ENCODE results near the gene NT5DC2.

NT5DC2 gene

DNA sequence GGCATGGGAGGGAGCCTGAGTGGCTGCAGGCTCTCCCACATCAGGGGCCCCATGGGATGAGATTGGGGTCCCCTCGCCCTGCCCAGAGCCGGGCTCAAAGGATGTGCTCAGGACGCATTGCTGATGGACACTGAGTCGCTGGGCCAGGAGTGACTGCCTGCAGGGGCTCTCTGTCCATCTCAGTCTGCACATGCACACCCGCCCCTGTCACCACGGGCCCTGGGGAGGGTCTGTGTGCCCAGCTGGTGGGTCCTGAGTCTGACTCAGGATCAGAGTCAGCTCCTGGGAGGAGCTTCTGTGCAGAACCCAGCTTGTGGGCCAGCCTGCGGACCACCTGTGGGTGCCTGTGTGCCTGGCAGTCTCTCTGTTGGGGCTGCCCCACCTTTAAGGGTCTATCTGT is 20.4 kb downstream of the NT5DC2 start:
- FAIRE-seq (no peak), DNase-seq (ENCODE audit: extremely low spot score, insufficient read length, low read depth) (no peak)

DNA sequence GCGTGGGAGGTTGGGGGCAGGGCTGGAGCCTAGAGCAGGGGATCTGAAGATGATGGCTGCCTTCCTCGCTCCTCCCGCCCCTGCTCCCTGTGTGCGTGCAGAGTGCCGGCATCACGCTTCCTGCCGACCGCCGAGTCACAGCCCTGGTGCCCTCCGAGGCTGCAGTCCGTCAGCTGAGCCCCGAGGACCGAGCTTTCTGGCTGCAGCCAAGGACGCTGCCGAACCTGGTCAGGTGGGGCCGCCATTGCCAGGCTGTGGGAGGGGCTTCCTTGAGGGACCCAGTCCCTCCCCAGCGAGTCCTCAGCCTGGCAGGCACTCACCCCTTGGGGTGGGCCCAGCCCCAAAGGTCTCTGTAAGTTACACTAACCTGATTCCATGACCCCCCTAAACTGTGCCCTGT is 20.9 kb downstream of the NT5DC2 start:
- no peak for FAIRE-seq
- DNase-seq (ENCODE audit: extremely low spot score, insufficient read length, low read depth), result no peak

DNA sequence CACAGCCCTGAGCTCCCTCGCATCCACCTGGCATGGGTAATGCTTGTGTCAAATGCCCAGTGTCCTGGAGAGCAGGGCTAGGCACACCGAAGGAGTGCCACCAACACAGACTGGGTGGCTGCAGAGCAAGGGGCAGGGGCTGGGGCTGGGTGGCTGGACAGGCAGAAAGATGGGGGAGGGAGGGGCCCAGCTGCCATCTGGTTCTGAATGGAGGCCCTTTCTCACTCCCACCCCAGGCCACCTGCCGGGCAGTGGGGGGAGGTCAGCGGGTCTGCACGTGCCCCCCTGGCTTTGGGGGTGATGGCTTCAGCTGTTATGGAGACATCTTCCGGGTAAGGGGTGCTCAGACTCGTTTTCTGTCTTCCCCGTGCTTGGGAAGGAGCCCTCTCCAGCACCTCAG is 21.6 kb downstream of the NT5DC2 start:
- no peak for FAIRE-seq
- no peak for DNase-seq (ENCODE audit: extremely low spot score, insufficient read length, low read depth)

DNA sequence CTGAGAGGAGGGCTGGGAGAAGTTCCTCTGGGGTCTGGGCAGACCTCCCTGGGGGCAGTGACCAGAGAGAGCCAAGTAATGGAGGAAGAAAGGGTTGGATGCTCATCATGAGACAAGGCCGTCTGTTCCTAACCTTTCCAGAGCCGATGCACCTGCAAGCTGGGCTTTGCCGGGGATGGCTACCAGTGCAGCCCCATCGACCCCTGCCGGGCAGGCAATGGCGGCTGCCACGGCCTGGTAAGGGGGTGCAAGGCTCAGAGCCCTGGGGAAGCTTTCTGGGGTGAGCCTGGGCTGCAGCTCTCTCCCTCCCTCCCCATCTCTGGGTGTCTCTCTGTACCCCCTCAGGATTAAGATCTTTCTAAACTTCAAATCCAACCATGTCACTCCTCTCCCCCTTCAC is 22.1 kb downstream of the NT5DC2 start:
- FAIRE-seq, result no peak
- DNase-seq (ENCODE audit: extremely low spot score, insufficient read length, low read depth), result no peak

DNA sequence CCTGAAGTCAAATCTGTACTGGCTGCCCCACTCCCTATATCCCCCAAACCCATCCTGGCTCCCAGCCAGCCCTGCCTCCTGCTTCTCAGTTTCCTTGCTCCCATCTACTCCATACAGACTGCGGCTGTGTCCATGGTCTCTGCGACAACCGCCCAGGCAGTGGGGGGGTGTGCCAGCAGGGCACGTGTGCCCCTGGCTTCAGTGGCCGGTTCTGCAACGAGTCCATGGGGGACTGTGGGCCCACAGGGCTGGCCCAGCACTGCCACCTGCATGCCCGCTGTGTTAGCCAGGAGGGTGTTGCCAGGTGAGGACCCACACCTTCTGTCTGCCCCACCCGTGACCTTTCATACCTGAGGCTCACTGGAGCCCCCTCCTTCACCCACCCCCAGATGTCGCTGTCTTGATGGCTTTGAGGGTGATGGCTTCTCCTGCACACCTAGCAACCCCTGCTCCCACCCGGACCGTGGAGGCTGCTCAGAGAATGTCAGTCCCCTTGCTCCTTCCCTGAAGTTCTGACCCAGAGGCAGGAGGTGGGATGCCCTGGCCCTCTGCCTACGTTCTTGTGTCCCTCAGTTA is 23.8 kb downstream of the NT5DC2 start:
- no peak for DNase-seq (ENCODE audit: extremely low spot score, insufficient read length, low read depth)
- no peak for FAIRE-seq

DNA sequence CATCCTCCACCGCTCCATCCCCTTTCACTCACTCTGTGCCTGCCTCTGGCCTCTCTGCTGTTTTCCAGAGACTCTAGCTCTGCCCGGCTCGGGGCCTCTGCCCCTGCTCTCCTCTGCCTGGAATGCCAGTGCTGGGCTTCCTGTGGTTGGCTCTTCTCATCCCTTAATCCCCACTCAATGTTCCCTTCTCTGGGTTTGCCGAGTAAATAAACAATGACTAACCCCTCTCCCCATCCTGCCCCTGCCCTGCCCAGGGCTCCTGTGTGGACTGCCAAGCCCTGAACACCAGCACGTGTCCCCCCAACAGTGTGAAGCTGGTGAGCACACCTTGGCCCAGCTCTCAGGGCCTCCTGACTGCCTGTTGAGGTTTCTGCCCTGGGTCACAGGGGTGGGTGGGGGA is 26.3 kb downstream of the NT5DC2 start:
- no peak for FAIRE-seq
- no peak for DNase-seq (ENCODE audit: extremely low spot score, insufficient read length, low read depth)

DNA sequence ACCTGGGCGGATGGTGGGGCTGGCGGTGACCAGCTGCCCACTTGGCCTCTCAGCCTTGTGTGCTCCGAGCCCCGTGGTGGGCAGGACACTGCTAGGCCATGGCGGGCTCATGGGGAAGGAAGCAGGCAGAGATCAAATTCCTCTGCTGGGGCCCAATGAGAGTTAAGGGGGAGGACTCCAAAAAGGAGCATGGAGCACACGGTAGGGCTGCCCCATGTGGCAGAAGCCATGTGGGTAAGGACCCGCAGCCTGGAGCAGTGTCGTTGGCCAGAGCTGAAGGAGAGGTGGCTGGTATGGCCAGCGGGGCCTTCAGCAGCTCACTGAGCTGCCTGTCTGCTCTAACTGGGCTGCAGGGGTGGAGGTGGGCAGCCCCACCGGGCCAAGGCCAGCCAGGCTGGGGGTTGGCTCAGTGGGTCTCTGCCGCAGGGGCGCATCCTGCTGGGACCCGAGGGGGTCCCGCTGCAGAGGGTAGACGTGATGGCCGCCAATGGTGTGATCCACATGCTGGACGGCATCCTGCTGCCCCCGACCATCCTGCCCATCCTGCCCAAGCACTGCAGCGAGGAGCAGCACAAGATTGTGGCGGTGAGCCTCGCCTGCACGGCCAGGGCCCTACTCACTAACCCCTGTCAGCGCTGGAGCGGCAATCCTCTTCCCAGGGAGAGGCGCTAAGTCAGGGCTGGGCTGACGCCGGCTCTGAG is 27.2 kb downstream of the NT5DC2 start:
- FAIRE-seq, result no peak
- DNase-seq (ENCODE audit: extremely low spot score, insufficient read length, low read depth), result no peak

DNA sequence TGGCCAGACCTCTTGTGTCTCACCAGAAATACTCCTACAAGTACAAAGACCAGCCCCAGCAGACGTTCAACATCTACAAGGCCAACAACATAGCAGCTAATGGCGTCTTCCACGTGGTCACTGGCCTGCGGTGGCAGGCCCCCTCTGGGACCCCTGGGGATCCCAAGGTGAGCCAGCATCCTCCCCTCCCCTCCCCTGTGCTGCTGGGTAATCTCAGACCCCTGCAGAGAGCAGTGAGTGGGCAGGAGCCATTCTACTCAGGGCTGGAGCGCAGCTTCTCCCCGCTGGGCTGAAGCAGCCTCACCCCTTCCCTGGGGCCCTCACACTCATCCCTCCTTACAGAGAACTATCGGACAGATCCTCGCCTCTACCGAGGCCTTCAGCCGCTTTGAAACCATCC is 28.7 kb downstream of the NT5DC2 start:
- DNase-seq (ENCODE audit: extremely low spot score, insufficient read length, low read depth) (no peak), FAIRE-seq (no peak)

DNA sequence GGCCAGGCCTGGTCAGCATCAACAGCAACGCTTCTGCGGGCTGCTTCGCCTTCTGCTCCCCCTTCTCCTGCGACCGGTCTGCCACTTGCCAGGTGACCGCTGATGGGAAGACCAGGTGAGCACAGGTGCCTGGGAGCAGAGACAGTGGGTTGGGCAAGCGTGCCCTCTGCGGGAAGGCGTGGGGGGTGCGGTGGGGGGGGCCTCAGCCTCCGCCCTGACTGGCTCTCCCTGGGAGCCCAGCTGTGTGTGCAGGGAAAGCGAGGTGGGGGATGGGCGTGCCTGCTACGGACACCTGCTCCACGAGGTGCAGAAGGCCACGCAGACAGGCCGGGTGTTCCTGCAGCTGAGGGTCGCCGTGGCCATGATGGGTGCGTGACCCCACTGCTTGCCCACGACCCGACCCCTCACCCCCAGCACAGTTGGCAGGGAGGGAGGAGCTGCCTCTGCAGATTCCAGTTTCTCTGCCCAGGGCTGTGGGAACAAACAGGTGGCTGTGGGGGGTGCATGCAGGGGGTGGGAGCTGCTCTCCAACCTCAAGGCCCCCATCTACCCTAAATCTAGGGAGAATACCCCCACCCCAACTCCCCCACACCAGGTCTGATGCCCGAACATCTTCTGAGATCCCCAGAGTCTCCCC is 29.8 kb downstream of the NT5DC2 start:
- FAIRE-seq, result no peak
- DNase-seq (ENCODE audit: extremely low spot score, insufficient read length, low read depth), result no peak

DNA sequence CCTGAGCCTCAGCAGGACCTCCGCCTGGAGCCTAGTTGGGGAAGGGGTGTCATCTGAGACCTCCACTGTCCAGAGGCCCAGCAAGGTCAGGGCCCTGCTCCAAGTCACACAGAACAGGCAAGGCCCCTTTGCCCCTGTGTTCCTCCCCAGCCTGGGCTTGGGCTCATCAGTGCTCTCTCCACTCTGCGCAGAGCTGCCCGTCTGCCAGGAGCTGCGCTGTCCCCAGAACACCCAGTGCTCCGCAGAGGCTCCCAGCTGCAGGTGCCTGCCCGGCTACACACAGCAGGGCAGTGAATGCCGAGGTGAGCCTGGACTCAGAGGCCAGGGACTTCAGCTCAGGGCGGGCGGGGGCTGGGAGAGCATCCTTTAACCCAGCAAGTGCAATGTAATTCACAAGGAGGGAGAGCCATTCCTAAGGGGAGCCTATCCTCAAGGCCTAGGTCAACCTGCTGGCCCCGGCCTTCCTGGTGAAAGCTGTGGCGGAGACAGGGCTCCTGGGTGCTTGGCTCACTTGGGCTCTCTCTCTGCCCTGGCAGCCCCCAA is 30.8 kb downstream of the NT5DC2 start:
- DNase-seq (ENCODE audit: extremely low spot score, insufficient read length, low read depth) (no peak), FAIRE-seq (no peak)

DNA sequence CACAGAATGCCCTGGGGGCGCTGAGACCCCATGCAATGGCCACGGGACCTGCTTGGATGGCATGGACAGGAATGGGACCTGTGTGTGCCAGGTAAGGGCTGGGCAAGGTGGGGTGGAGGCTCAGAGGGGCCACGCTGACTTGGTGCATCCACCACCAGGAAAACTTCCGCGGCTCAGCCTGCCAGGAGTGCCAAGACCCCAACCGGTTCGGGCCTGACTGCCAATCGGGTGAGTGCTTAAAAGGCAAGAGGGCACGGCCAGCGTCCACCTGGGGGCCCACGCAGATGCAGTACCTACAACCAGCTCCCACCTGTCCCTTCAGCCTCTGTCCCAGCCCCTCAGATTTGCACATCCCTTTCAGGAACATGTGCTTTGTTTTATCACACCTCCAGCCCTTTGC is 31.7 kb downstream of the NT5DC2 start:
- DNase-seq (ENCODE audit: extremely low spot score, insufficient read length, low read depth) (no peak), FAIRE-seq (no peak)

DNA sequence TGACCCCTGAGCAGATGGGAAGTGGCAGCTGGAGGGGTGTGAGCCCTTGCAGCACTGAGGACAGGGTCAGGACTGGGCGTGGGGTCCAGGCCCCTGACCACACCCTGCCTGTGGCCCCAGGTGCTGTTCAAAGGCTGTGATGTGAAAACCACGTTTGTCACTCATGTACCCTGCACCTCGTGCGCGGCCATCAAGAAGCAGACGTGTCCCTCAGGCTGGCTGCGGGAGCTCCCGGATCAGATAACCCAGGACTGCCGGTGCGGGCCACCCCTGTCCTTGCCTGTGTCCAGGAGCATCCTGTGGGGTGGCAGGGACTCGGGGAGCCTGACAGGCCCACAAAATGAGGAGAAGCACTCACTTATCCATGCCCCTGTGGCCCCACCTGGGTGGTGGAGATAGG is 32.6 kb downstream of the NT5DC2 start:
- no peak for FAIRE-seq
- DNase-seq (ENCODE audit: extremely low spot score, insufficient read length, low read depth), result no peak

DNA sequence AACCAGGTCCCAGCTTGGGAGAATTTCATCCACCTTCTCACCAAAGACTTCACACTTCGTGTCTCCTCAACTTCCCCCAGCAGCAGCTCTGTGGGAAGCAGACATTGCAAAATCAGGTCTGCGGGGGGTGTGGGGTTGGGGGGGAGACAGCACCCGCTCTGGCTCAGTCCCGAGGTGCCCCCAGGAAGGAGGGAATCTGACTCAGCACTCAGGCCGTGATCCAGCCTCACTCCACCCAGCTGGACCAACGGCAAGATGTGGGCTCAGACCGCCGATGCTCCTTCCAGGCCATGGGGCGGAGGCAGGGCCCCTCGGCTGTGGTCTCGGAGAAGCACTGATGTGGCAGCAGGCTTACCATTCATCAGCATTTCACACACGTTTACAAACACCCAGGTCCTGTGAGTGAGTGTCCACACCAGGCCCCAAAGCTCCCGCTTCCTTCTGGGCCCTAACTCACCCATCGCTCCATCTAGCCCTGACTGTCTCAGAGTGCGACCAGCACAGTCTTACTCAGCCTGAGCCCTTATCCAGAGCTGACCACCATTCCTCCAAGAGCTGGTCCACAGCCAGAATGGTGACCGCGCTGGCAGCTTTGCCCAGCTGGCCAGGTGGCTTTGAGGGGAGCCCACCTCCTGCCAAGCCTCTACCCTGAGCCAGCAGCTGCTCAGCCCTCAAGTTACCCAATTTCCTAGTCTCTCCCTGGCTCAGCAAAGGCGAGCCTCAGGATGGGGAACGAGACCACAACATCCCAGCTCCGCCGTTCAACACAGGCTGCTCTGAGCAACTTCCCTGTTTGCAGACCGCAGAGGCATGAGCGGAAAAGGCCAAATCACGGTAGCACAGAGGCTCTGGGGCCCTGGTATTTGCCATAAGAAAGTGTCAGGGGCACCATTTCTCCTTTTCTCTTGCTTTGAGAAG is 35.3 kb downstream of the NT5DC2 start:
- no peak for DNase-seq (ENCODE audit: extremely low spot score, insufficient read length, low read depth)
- no peak for FAIRE-seq

DNA sequence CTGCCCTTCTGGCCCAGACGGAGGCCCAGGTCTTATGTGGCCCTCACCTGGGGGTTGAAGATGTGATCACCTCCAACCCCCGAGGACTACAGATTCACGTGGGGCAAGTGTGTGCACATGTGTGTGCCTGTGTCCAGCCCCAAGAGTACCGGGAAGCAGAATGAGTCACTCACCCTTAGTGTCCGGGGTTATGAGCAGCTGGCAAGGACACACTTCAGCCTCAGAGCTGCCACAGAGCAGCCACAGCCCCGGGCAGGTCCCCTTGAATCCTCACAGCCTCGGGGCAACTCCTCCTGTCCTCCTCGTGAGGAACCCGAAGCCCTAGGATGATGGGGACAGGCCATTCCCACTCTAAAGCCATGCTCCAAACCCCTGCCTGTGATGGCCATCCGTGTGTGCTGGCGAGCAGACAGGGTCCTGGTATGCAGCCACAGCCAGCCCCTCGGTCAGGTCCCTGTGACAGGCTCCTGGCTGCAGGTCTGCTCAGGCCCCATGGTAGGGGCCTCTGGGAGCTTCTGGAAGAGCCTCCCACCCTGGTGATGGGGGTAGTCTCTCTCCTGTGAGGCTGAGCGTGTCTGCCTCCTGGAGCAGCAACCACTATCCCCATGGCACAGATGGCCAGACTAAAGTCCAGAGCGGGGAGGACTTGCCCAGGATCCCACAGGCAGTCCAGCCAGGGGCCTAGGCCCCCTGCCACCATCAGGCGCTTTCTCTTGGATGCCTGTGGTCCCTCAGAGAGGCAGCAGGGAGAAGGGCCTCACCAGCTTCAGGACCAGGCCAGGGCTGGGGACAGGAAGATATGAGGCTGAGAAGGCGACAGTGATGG is 37.7 kb downstream of the NT5DC2 start:
- FAIRE-seq, result no peak
- DNase-seq (ENCODE audit: extremely low spot score, insufficient read length, low read depth), result no peak

DNA sequence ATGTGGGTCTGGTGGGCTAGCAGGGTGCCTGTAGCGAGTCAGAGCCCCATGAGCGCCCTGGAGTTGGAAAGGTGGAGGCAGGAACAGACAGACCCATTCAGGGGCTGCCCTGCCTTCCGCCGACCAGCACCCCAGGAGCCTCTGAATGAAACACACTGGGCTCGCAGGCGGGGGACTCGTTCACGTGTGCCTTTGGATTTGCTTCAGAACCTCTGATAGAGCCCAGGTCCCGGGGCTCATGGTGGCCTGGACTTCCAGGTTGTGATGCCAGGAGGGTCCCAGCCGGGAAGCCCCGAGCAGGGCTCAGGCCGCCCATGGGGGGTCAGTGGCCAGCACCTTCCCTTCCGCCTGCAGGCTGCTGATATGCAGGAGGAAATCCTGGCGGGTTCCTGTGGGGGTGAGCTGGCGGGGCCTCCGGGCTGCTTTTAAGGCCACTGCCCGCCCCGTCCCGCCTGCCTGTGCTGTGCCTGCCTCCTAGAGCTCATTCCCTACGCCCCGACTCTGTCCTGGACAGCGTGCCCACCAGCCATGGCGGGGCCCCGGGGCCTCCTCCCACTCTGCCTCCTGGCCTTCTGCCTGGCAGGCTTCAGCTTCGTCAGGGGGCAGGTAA is 38.7 kb downstream of the NT5DC2 start, which contains the start of gene STAB1:
STAB1 (plus strand) TSS at position 453 of the 610 bp plus-strand sequence; CDS start at position 529, 76 bp downstream.
- no peak for FAIRE-seq
- DNase-seq (ENCODE audit: extremely low spot score, insufficient read length, low read depth), result no peak

DNA sequence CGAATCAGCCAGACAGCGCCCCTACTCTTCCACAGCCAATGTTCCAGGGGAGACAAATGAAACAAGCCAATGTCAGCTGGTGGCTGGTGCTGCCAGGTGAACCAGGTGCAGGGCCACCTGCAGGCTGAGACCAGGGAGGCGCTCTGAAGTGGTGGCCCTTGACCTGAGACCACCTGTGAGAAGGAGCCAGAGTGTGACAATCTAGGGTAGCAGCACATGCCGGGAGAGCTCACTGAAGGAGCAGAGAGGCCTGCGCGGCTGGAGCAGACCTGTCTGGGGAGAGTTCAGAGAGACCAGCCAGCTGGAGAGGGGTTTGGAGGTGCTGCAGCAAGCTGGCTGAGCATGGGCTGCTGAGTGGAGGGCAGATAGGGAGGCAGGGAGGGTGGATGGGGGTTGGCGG is 39.2 kb downstream of the NT5DC2 start:
- no peak for DNase-seq (ENCODE audit: extremely low spot score, insufficient read length, low read depth)
- no peak for FAIRE-seq

DNA sequence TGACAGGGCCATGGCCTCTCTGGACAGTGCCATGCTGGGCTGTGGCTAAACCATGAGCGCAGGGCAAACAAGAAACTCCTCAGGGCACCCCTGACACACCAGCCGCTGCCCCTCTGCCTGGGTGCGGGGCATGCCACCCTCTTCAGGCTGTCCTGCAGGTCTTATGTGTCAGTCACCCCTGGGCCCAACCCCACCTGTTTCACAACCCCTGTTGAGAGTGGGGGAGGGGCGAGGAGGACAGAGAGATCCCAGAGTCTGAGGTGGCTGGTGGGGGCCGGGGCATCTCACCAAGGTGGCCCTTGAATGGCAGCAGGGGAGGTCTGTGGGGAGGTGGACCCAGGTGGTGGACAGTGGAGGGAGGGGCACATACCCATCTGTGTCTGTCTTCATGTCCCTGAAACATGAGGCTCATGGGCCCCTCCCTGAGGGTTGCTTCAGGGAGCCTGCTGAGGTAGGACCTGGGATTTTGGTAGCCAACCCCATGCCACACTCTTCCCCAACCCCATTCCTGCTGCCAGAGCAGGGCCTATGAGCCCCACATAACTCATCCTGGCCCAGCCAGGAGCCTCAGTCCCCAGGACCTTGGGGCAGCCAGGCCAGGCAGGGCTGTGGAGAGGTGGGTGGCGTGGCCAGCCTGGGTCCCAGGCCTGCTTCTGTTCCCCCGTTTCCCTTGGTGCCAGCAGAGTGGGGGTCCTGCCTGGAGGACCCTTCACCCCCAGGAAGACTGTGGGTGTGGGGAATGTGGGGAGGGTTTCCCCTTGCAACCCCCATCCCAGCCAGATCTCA is 40.2 kb downstream of the NT5DC2 start:
- DNase-seq (ENCODE audit: extremely low spot score, insufficient read length, low read depth) (no peak), FAIRE-seq (no peak)

DNA sequence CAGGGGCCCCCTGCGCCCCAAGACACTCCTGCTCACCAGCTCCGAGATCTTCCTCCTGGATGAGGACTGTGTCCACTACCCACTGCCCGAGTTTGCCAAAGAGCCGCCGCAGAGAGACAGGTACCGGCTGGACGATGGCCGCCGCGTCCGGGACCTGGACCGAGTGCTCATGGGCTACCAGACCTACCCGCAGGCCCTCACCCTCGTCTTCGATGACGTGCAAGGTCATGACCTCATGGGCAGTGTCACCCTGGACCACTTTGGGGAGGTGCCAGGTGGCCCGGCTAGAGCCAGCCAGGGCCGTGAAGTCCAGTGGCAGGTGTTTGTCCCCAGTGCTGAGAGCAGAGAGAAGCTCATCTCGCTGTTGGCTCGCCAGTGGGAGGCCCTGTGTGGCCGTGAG is 41.6 kb downstream of the NT5DC2 start:
- DNase-seq (ENCODE audit: extremely low spot score, insufficient read length, low read depth) (no peak), FAIRE-seq (no peak)
